Daoy (cell line): ENCODE measurements around the gene TAOK1. TPM values are rescaled to one million over a fixed set of nuclear protein-coding genes. Genes with fewer than 3 reads are reported as not detected.
"Not testable (repeated sequence)": the region's sequence is repeated elsewhere in the genome, so short reads cannot be mapped to it uniquely, and the experiment has no call there.

ENCODE experiments used
- DNase-seq: peaks from one replicate; pipeline ENCODE4 v3.0.0-alpha.2; 2015; ENCODE audit warnings: low read depth
- total RNA-seq: library from RNA; depleted of rRNA; stranded (reverse); fragments of >200 nt; shearing (Covaris generic); gene quantifications from 2 replicates; pipeline ENCODE4 v1.2.3, GENCODE V29; 2014

Gene TAOK1
- total RNA-seq, 1 experiment from 2014 or later = 27.5 TPM

- DNase-seq = no peak
Measured at GRCh38 chr17:29544066-29544465, 153.9 kb downstream of the TAOK1 start.

GRCh38 chr17:29546085-29546484 is 155.9 kb downstream of the TAOK1 start:
- no peak for DNase-seq

- no peak for DNase-seq
Measured at GRCh38 chr17:29546830-29547229, 156.7 kb downstream of the TAOK1 start.

- no peak for DNase-seq
Measured at GRCh38 chr17:29549177-29549923, 159.2 kb downstream of the TAOK1 start.

- DNase-seq = no peak
Measured at GRCh38 chr17:29555840-29556239, 165.7 kb downstream of the TAOK1 start.

GRCh38 chr17:29557085-29557738 is 167.0 kb downstream of the TAOK1 start:
- peak; percentile 43 for DNase-seq

GRCh38 chr17:29557739-29558116 is 167.6 kb downstream of the TAOK1 start:
- no peak for DNase-seq

GRCh38 chr17:29558139-29558538 is 168.0 kb downstream of the TAOK1 start:
- DNase-seq = not testable (repeated sequence)

- no peak for DNase-seq
Measured at GRCh38 chr17:29559640-29560039, 169.5 kb downstream of the TAOK1 start.

- no peak for DNase-seq
Measured at GRCh38 chr17:29560316-29560715, 170.2 kb downstream of the TAOK1 start.

GRCh38 chr17:29561554-29562517 is 171.7 kb downstream of the TAOK1 start:
- no peak for DNase-seq

GRCh38 chr17:29562615-29563014 is 172.5 kb downstream of the TAOK1 start:
- no peak for DNase-seq

- no peak for DNase-seq
Measured at GRCh38 chr17:29563816-29564215, 173.7 kb downstream of the TAOK1 start.

GRCh38 chr17:29565643-29566472 is 175.7 kb downstream of the TAOK1 start:
- no peak for DNase-seq

- DNase-seq = peak; percentile 80
Measured at GRCh38 chr17:29566473-29567303, 176.5 kb downstream of the TAOK1 start, which contains the start of gene ABHD15. ABHD15 (minus strand) TSS chr17:29567037; CDS start chr17:29566966, 71 bp downstream.

GRCh38 chr17:29567304-29567553 is 177.1 kb downstream of the TAOK1 start:
- no peak for DNase-seq

- peak; percentile 78 for DNase-seq
Measured at GRCh38 chr17:29567554-29568330, 177.6 kb downstream of the TAOK1 start.

- peak; percentile 91 for DNase-seq
Measured at GRCh38 chr17:29568331-29569244, 178.4 kb downstream of the TAOK1 start, which contains the start of gene TP53I13. TP53I13 (plus strand) TSS chr17:29568701; CDS start chr17:29568759, 58 bp downstream.
